NCI-H524 (cell line): ENCODE results near the gene NRF1.

Experiments used
- DNase-seq, 2 experiments: peaks; one replicate each; lab custom pipeline; 2025; lab: John Stamatoyannopoulos, UW

Gene NRF1

DNA sequence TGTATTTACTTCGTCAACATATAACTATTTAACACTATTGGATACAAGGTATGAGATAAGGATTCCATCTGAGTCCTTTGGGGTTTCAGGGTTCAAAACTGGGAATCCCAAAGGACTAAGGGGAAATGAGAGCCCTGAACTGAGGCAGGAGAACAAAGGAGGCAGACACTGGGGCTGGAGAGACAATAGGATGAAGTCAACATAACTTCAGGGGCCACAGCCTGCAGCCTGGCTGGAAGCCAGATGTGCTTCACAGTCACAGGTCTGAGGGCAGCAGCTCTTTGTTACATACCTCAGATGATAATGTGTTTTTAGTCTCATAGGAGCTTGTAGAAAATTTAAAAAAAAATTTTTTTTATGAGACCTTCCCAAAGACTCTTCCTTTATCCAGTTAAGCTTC is 73.3 kb downstream of the NRF1 start:
- no peak for DNase-seq

- no peak for DNase-seq
Measured at GRCh38 chr7:129686063-129686462, 74.5 kb downstream of the NRF1 start.

DNA sequence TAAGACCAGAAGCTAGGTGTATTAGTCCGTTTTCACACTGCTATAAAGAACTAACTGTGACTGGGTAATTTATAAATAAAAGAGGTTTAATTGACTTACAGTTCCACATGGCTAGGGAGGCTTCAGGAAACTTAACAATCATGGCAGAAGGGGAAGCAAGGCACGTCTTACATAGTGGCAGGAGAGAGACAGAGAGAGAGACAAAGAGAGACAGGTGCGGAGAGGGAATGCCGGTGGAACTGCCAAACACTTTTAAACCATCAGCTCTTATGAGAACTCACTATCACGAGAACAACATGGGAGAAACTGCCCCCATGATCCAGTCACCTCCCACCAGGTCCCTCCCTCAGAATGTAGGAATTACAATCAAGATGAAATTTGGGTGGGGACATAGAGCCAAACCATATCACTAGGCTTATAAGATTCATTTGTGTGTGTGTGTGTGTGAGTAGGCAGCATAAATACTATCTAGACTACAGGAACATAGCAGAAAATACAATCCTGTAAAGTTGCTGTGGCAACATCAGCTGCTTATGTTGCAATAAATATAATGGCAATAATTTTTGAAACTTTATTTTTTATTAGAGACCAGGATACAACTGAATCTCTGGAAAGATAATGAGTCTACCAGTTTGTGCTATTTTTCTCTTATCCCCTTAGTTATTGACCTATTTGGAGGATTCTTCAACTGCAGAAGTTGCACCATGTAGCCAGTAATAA is 77.1 kb downstream of the NRF1 start:
- DNase-seq: no peak

DNA sequence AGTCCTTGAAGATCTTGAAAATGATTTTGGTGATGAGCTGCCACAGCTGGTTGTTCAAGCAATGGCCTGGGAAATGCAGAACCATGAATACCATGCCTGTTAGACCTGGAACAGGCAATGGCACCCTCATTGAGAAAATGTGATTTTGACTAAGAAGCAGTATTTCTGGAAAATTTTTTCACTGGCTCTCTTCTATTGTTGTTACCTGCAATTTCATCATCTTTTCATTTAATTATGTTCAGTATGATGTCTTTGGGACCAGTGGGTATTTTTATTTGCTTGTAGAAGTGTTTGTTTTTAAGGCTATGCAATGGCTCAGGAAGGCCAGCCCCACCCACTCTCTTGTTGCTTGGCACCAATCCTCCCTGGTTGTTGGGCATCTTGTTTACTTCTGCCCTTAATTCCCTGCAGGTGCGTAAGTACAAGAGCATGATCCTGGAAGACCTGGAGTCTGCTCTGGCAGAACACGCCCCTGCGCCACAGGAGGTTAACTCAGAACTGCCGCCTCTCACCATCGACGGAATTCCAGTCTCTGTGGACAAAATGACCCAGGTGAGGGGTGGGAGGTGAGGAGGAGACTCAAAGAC is 78.6 kb downstream of the NRF1 start:
- DNase-seq: no peak

DNA sequence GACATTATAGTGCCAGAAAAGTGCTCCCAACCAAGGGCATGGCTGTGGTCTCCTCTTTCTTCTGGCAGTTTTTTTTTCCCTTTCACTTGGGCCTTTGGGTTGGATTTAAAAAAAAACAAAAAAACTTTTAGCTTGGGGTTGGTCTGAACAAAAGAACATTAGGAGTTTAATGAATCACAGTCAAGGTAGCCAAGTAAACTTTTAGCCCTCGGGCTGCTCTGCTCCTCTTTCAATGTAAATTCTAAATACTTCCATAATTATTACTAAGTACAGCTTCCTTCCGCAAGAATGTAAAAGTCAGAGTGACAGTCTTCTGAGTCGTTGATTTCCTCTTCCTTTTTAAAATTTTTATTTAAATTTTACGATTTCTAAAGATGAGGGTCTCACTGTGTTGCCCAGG is 79.2 kb downstream of the NRF1 start:
- DNase-seq: no peak

DNA sequence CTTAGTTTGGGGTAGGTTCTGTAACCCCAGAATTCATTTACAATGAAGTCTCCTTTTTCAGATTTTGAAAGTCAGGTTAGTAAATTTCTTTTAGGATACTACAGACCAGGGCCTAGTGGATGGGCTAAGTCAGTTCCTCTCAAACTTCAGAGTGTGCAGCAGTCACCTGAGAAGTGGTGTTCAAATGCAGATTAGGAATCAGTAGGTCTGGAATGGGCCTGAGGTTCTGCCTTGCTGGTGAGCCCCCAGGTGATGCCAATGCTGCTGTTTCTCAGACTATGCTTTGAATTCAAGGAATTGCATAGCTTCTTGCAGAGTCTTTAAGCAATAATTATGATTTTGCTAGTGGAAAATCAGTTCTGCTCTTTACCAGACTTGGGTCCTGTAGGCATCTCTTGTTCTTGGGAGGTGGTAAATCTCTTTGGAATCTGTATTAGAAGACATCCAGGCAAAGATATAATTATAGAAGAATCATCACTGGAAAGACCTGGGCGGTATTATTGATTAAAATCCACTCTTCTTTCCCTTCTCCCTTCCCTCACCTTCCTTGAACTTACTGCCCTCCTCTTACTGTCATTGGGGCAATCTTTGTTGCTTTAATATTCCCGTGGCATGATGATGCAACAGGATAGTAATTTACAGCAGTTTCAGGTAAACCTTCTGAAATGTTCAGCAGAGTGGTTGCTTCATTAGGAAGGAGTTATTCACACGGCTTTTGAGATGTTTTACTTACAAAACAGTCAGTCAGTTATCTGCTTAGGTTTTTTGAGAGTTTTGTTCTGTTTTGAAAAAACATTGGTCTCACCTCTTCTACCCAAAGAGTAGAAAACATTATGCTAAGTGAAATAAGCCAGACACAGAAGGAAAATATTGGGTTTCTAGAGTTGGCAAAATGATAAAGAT is 87.2 kb downstream of the NRF1 start:
- DNase-seq: no peak

- no peak for DNase-seq
Measured at GRCh38 chr7:129702316-129702715, 90.8 kb downstream of the NRF1 start.

- DNase-seq: no peak
Measured at GRCh38 chr7:129702761-129703338, 91.3 kb downstream of the NRF1 start.

- DNase-seq: no peak
Measured at GRCh38 chr7:129703751-129704150, 92.2 kb downstream of the NRF1 start.

DNA sequence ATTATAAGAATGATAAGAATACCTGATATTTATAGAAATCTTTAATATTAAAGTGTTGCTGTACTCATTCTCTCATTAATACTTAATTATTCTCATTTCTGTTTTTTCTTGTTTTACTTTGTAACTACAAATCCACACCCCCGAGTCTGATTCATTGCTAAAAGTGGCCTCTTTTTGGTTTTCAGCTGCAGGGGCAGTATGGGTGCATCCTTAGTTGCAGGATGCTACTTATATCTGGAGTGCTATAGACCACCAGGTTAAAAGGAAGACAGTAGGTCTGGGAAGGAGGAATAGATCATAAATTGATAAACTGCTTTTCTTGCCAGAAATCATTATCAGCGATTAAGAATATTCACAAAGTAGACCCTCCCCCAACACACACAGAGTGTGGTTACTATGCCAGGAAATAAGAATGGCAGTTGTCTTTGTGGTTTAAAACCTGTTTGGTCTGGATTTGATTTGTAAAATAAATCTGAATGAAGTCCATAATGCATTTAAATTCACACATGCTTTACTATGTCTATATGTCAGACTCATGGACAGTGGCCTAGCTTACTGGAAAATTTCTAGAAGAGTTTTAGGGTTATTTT is 96.5 kb downstream of the NRF1 start:
- DNase-seq: no peak

GRCh38 chr7:129713544-129713943 is 102.0 kb downstream of the NRF1 start:
- DNase-seq: no peak

GRCh38 chr7:129714514-129715063 is 103.1 kb downstream of the NRF1 start:
- DNase-seq: no peak

DNA sequence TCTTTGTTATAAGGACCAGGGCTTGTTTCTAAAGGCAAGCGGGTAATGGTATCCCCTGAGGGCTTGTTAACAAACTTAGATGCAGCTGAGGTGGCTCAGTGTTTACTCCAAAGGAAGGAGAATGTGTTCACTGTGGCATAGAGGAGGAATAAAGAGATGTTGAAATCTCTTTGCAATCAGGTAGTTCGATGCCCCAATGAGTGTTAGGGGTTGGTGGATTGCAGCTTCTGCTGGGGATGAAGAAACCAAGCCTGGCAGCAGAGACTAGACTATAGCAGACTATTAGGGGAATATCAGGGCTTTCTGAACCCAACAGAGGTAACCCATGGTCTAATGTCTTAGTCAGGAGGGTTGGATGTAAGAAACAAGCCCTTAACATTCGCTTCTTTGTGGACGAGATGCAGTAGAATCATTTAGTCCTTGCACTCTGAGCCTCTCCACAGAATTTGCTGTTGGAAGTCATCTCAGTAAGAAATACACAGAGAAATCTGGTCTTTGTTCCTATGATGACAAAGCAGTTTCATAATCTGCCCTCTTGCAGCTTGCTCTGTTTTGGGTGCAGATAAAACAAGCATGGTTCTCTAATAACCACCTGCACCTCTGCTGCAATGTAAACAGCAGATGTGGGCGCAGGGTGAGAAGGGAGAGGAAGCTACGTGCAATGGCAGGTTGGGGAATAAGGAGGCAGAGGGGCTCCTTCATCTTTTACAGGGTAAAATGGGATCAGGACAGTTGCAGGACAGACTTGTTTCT is 108.6 kb downstream of the NRF1 start:
- no peak for DNase-seq

GRCh38 chr7:129721068-129721467 is 109.5 kb downstream of the NRF1 start:
- no peak for DNase-seq

- DNase-seq: no peak
Measured at GRCh38 chr7:129723679-129724078, 112.2 kb downstream of the NRF1 start.

DNA sequence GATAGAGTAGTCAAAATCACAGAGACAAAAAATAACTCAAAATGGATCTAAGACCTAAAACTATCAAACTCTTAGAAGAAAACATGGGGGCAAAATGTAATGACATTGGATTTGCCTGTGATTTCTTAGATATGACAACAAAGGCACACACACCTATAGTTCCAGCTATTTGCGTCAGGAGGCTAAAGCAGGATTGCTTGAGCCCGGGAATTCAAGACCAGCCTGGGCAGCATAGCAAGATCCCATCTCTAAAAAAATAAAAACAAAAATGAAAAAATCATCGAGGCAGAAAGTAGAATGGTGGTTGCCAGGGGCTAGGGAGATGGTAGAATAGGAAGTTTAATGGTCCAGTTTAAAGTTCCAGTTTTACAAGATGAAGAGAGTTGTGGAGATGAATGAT is 113.3 kb downstream of the NRF1 start:
- DNase-seq: no peak

GRCh38 chr7:129728875-129729467 is 117.5 kb downstream of the NRF1 start:
- DNase-seq: no peak

DNA sequence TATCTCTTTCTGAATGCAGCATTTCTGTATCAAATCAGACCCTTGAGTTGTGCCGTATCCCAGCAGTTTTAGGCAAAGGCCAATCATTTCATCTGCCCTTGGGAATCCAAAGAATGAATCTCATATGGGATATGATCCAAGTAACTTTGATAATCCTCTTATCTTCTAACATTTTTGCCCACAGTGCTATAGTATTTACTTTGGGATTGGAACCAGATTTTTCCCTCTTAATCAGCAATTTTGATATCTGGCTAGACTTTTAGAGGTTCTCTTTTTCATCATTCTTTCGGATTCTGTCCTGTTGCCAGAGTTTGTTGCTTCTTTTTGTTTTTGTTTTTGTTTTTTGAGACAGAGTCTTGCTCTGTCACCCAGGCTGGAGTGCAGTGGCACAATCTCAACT is 118.0 kb downstream of the NRF1 start:
- DNase-seq: no peak

DNA sequence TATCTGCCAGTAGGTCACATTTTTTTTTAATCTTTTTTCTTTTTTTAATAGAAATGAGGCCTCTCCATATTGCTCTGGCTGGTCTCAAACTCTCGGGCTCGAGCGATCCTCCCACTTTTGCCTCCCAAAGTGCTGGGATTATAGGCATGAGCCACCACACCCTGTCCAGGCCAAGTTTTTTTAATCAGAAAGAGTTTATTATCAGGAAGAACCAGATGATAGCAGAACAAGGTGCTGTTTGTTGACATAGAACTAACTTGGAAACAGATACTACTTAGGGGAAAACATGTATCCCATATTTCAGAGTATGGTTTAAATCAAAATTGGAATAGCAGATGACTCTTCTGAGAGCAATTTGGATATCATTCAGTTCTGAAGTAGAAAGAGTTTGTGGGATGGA is 118.6 kb downstream of the NRF1 start:
- DNase-seq: no peak

DNA sequence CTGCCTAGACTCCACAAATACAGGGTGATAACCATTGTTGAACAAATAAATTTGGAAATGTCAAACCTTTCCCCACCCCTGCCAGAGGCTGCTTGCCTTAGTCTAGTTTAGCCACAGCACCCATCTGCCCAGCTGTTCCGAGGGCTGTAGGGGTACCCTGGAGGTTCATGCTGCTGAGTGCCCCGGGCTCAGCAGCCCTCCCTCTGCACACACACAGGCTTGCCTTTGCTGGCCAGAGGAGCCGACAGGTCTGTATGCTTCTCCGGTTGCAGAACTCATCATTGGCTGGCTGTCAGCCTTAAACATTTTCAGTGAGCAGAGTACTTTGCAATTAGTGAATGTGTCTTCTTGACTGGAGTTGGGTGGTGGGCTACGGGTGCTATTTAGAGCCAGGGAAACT is 122.9 kb downstream of the NRF1 start:
- no peak for DNase-seq

GRCh38 chr7:129739427-129739826 is 127.9 kb downstream of the NRF1 start:
- no peak for DNase-seq
